Measurements from ENCODE around the gene DARS1. TPM values are rescaled to one million over a fixed set of nuclear protein-coding genes. Genes with fewer than 3 reads are reported as not detected.
"Not testable (repeated sequence)": the region's sequence is repeated elsewhere in the genome, so short reads cannot be mapped to it uniquely, and the experiment has no call there.

DARS1 gene
- total RNA-seq, 3 donors from 2014 or later, result 76.4 to 117 (median 86.7) TPM

DNA sequence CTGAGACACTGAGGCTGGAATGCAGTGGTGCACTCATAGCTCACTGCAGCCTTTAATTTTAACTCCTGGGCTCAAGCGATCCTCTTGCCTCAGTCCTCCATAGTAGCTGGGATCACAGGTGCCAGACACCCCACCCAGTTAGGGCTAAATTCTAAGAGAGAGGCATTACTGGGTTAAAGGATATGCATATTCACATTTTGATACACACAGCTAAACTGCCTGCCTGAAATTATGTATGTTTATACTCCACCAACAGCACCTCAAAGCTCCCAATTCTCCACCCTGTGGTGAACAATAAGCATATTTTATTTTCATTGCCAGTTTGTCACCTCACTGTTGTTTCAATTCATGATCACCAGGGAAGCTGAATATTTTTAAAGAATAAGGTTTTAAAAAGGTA, 90.5 kb downstream of the DARS1 start:
- TF ChIP-seq POLR2A (IDR thresholded peaks at IDR 0.05), result no peak
- TF ChIP-seq, protein P1, sequence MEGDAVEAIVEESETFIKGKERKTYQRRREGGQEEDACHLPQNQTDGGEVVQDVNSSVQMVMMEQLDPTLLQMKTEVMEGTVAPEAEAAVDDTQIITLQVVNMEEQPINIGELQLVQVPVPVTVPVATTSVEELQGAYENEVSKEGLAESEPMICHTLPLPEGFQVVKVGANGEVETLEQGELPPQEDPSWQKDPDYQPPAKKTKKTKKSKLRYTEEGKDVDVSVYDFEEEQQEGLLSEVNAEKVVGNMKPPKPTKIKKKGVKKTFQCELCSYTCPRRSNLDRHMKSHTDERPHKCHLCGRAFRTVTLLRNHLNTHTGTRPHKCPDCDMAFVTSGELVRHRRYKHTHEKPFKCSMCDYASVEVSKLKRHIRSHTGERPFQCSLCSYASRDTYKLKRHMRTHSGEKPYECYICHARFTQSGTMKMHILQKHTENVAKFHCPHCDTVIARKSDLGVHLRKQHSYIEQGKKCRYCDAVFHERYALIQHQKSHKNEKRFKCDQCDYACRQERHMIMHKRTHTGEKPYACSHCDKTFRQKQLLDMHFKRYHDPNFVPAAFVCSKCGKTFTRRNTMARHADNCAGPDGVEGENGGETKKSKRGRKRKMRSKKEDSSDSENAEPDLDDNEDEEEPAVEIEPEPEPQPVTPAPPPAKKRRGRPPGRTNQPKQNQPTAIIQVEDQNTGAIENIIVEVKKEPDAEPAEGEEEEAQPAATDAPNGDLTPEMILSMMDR (IDR thresholded peaks at IDR 0.05), result no peak
- TF ChIP-seq POLR2AphosphoS5 (IDR thresholded peaks at IDR 0.05), result no peak
- Histone ChIP-seq H3K4me1 (no peaks in the 10 kb centered on the region), H3K4me3 (no peak overlapping the region), H3K9me3 (no peaks in the 10 kb centered on the region), H3K36me3 (no peaks in the 10 kb centered on the region), H3K27ac (no peak overlapping the region), H3K27me3 (no peaks in the 10 kb centered on the region)
- intact Hi-C loops (cut with DNase I; ENCODE audit: low total_unique reads), result no loop called here
- no peak for DNase-seq (ENCODE audit: low spot score in 2 of 2)

DNA sequence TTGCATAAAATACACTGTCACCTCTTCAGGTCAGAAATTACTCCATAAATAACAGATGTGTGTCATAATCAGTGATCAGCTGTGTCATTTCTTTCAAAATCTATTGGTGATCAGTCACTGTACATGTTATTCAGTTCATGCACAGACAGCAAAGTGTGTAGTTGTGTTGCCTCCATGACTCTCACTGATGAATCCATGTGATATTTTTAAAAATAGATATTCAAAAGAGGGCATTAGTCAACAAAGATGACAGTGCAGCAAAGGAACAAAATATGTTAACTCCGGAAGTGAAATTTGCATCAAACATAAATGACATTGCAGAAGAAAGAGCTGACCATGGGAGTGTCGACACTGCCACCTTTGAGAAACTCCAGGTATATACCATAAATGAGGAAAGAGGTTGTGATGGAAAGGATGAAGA, 92.0 kb downstream of the DARS1 start:
- intact Hi-C loops (cut with DNase I; ENCODE audit: low total_unique reads), result no loop called here
- no peak for DNase-seq (ENCODE audit: low spot score in 2 of 2)
- H3K27ac ChIP-seq, result no peak overlapping the region
- H3K27me3 ChIP-seq, result no peaks in the 10 kb centered on the region
- no peaks in the 10 kb centered on the region for H3K36me3 ChIP-seq
- no peaks in the 10 kb centered on the region for H3K4me1 ChIP-seq
- TF ChIP-seq POLR2AphosphoS5 (IDR thresholded peaks at IDR 0.05), result no peak
- no peaks in the 10 kb centered on the region for H3K9me3 ChIP-seq
- H3K4me3 ChIP-seq, result no peak overlapping the region

DNA sequence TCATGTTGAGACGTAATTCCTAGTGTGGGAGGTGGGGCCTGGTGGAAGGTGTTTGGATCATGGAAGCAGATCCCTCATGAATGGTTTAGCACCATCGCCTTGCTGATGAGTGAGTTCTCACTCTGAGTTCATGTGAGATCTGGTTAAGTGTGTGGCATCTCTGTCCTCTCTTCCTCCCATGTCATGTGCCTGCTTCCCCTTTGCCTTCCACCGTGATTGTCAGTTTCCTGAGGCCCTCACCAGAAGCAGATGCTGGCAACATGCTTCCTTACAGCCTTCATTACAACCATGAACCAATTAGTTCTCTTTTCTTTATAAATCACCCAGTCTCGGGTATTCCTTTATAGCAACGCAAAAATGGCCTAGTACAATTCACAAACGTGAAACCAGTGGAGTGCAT, 94.6 kb downstream of the DARS1 start:
- TF ChIP-seq, protein P1 (IDR thresholded peaks at IDR 0.05), result no peak
- TF ChIP-seq POLR2AphosphoS5 (IDR thresholded peaks at IDR 0.05) (no peak), POLR2A (IDR thresholded peaks at IDR 0.05) (no peak)
- Histone ChIP-seq H3K36me3 (no peaks in the 10 kb centered on the region), H3K27me3 (no peaks in the 10 kb centered on the region), H3K27ac (no peak overlapping the region), H3K4me1 (no peaks in the 10 kb centered on the region), H3K9me3 (no peaks in the 10 kb centered on the region), H3K4me3 (no peak overlapping the region)
- no peak for DNase-seq (ENCODE audit: low spot score in 2 of 2)
- intact Hi-C loops (cut with DNase I; ENCODE audit: low total_unique reads), result no loop called here

DNA sequence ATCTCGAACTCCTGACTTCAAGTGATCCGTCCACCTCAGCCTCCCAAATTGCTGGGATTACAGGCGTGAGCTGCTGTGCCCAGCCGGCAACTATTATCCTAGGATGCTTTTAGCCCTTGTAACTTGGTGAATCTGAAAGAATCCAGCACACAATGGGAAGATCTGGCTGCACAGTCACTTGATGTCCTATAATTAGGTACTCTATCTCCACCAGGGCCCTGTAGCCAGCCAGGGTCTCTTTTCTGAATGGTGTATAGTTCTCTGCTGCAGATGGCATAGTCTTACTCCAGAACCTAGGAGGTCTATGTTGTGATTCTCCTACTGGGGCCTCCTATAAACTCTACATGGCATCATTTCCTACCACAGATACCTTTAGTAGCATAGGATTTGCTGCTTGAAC, 95.3 kb downstream of the DARS1 start:
- Histone ChIP-seq H3K4me1 (no peaks in the 10 kb centered on the region), H3K4me3 (no peak overlapping the region), H3K27ac (no peak overlapping the region), H3K36me3 (no peaks in the 10 kb centered on the region), H3K9me3 (no peaks in the 10 kb centered on the region), H3K27me3 (no peaks in the 10 kb centered on the region)
- TF ChIP-seq POLR2A (IDR thresholded peaks at IDR 0.05), result no peak
- TF ChIP-seq POLR2AphosphoS5 (IDR thresholded peaks at IDR 0.05), result no peak
- TF ChIP-seq, protein P1 (IDR thresholded peaks at IDR 0.05), result no peak
- intact Hi-C loops (cut with DNase I; ENCODE audit: low total_unique reads), result no loop called here
- DNase-seq (ENCODE audit: low spot score in 2 of 2), result no peak

DNA sequence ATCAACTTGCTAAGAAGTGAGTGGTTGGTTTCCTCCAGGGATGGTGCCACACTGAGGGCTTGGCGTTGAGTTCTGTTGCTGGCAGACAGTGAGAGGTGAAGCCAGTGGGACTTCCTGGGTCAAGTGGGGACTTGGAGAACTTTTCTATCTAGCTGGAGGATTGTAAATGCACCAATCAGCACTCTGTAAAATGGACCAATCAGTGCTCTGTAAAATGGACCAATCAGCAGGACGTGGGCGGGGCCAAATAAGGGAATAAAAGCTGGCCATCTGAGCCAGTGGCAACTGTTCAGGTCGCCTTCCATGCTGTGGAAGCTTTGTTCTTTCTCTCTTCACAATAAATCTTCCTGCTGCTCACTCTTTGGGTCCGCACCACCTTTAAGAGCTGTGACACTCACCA, 96.8 kb downstream of the DARS1 start:
- DNase-seq (ENCODE audit: low spot score in 2 of 2); intact Hi-C loops (cut with DNase I; ENCODE audit: low total_unique reads); H3K4me1 ChIP-seq; H3K27me3 ChIP-seq; H3K36me3 ChIP-seq; H3K27ac ChIP-seq; H3K4me3 ChIP-seq; H3K9me3 ChIP-seq: not testable (repeated sequence)

DNA sequence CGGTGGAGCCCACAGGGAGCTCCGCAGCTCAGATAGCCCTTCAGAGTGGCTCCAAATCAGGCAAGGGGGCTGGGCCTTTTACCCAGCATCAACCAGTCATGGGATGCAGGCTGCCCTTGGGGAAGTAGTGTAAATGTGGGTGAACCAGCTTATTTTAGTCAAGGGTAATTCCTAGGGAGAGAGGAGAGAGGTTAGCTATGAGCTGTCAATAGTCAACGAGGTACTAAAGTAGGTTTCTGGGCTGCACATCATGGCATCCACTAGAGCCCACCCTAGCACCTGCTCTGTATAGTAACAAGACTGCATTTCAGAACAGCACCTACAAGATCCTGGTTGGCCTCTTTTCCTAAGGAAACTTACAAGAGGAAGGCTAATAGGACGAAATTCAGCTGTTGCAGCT, 99.7 kb downstream of the DARS1 start:
- H3K27me3 ChIP-seq, result no peaks in the 10 kb centered on the region
- TF ChIP-seq, protein P1 (IDR thresholded peaks at IDR 0.05), result no peak
- TF ChIP-seq POLR2A (IDR thresholded peaks at IDR 0.05), result no peak
- no peak for TF ChIP-seq POLR2AphosphoS5 (IDR thresholded peaks at IDR 0.05)
- intact Hi-C loops (cut with DNase I; ENCODE audit: low total_unique reads), result no loop called here

More for the DNA sequence above, 99.7 kb downstream of the DARS1 start:
- Histone ChIP-seq H3K9me3 (no peaks in the 10 kb centered on the region), H3K4me3 (no peak overlapping the region), H3K36me3 (no peaks in the 10 kb centered on the region), H3K4me1 (no peaks in the 10 kb centered on the region), H3K27ac (no peak overlapping the region)
- DNase-seq (ENCODE audit: low spot score in 2 of 2), result no peak

Measured in breast epithelium (tissue), 4 donors.